Stimulated activated CD8-positive, alpha-beta memory T cell treated with anti-CD3 and anti-CD28 coated beads, Interleukin-7, amount 100 ng/mL, for 48 hours (primary cell): Measurements from ENCODE around the gene TLX1.
"Not testable (repeated sequence)": the region's sequence is repeated elsewhere in the genome, so short reads cannot be mapped to it uniquely, and the experiment has no call there.

Source experiments
- DNase-seq, 2 donors: peaks; one replicate each; pipeline ENCODE4 v3.0.0-alpha.2; 2020; ENCODE audit warnings: low read depth in 1 of 2; ENCODE audit errors: extremely low read depth in 1 of 2

The TLX1 gene

GRCh38 chr10:101146392-101147251, 15.5 kb downstream of the TLX1 start:
- no peak for DNase-seq

GRCh38 chr10:101151395-101151794, 20.3 kb downstream of the TLX1 start:
- DNase-seq, result no peak

DNA sequence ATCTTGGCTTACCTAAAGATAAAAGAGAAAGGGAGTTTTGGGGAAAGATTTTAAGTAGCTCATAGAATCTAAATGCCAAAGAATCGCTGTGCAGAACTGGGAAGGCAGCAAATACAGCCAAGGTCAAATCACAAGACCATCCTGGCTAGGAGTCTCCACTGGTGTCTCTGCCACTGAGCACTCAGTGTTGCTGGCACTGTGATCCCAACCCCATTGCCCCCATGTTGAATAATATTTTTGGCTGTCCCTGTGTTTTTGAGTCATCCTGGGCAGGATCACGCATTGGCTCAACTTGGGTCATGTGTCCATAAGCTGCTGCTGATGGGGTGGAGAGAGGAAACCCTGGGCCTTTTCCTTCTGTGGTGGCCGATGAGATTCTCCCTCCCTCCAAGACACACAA, 21.2 kb downstream of the TLX1 start:
- no peak for DNase-seq

DNA sequence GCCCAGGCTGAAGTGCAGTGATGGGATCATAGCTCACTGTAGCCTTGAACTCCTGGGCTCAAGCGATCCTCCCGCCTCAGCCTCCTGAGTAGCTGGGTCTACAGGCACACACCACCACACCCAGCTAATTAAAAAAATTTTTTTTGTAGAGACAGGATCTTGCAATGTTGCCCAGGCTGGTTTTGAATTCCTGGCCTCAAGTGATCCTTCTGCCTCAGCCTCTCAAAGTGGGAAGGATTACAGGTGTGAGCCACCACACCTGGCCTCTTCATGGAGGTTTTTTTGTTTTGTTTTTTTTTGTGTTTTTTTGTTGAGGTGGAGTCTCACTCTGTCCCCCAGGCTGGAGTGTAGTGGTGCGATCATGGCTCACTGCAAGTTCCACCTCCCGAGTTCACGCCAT, 23.4 kb downstream of the TLX1 start:
- DNase-seq, result not testable (repeated sequence)

DNA sequence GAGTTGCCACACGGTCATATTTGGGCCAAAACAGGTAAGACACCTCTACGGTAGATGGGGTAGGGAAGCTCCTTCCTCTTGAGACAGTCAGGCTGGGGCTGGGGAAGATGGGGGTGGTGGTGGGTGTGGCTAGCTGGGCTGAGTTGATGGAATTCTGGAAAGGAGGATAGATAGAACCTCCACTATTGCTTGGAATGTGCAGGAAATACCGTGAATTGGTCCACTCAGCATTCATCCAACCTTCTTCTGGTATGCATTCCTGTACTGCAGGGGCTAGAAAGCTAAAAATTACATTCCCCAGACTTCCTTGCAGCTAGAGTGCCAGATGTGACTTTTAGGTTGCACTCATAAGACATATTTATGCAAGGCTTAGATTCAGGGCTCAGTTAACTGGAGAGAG, 24.8 kb downstream of the TLX1 start:
- DNase-seq, result no peak

- no peak for DNase-seq
Measured at GRCh38 chr10:101157756-101158458, 26.8 kb downstream of the TLX1 start.

DNA sequence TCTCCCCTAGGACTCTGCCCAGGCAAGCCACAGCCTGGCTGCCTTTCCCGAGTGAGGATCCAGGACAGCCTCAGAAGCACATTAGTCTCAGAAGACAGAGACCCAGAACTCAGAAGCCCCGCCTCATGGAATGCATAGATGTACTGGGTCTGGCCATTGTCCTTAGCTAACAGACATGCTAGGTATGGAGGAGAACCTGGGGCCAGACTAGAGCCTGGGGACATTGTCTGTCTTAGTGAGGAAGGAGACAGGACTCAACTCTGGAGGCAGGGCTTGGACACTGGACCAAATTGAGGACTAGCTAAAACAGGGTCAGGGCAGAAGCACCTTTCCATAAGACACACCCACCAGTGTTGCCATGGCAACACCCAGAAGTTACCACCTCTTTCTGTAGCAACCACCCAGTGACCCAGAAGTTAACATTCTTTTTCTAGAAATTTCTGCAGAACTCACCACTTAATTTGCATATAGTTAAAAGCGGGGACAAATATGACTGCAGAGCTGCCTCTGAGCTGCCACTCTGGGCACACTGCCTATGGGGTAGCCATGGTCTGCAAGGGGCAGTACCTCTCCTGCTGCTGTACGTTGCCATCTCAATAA, 27.5 kb downstream of the TLX1 start:
- no peak for DNase-seq

GRCh38 chr10:101161494-101162299, 30.6 kb downstream of the TLX1 start:
- DNase-seq, result peak; percentile 26 to 43

GRCh38 chr10:101162677-101163076, 31.6 kb downstream of the TLX1 start:
- DNase-seq, result no peak

- DNase-seq, result no peak
Measured at GRCh38 chr10:101164020-101164419, 32.9 kb downstream of the TLX1 start.

GRCh38 chr10:101165736-101166135, 34.6 kb downstream of the TLX1 start:
- no peak for DNase-seq

GRCh38 chr10:101166430-101166829, 35.3 kb downstream of the TLX1 start:
- DNase-seq, result no peak

DNA sequence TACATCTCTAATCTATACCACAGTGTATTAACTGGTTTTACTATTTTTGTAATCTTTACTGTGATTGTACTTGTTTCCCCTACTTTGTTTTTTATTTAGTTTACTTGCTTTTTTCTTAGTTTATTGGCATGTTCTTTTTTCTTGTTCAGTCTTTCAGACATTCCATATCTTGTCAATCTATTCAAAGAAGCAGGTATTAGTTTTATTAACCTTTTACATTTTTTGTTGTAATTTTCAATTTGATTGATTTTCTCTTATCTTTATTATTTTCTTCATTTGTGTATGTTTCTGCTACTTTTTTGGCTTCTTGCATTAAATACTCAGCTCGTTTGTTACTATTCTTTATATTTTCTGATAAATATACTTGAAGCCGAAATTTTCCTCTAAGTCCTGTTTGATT, 41.6 kb downstream of the TLX1 start:
- DNase-seq, result no peak

DNA sequence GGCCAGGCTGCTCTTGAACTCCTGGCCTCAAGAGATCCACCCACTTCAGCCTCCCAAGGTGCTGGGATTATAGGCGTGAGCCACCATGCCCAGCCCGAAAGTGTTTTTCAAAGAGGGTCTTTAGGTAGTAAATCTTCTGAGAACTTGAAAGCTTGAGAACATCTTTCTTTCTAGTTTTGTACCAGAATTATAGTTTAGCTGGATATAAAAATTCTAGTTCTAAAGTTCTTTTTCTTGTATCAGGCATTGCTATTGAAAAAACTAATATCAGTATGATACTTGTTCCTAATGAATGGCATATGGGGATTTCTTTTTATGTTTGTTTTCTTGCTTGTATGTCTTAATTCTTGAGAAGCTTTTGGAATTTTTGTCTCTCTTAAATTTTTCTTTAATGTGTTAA, 43.2 kb downstream of the TLX1 start:
- DNase-seq, result no peak

GRCh38 chr10:101176577-101176976, 45.5 kb downstream of the TLX1 start:
- DNase-seq, result no peak

DNA sequence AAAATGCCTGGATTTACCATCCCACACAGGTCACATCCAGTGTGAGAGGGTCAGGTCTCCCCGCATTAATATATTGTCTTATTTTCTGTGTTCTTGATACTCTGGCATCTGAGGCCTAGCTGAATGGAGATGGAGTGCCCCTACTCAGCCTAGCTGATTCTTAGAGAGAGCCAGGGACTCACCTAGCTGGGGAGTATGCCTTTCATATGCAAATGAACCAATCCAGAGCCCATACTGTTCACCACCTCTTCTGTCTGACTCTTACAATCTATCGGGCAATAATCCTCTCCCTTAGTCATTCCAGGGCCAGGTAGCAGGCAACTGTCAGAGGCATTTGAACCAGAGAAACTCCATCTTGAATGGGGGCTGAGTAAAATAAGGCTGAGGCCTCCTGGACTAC, 51.8 kb downstream of the TLX1 start:
- DNase-seq, result no peak

DNA sequence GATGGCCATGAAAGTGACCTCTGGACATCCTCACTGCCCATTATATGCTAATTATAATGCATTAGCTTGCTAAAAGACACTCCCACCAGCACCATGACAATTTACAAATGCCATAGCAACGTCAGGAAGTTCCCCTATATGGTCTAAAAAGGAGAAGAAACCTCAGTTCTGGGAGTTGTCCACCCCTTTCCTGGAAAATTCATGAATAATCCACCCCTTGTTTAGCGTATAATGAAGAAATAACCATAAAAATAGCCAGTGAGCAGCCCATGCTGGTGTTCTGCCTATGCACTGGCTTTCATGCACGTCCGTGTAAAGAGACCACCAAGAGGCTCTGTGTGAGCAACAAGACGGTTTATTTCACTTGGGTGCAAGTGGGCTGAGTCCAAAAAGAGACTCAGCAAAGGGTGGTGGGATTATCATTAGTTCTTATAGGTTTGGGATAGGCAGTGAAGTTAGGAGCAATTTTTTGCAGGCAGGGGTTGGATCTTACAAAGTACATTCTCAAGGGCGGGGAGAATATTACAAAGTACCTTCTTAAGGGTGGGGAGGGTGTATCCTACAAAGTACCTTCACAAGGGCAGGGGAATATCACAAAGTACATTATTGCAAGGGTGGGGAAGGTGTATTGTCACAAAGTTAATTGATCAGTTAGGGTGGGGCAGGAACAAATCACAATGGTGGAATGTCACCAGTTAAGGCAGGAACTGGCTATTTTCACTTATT, 52.5 kb downstream of the TLX1 start:
- DNase-seq, result no peak
